NT2/D1 (cell line): ENCODE measurements around the gene PSPN.

Experiments used
- YY1 ChIP-seq: IDR thresholded peaks from 2 replicates; pipeline ENCODE4 v1.6.1; 2011; ENCODE audit not compliant: insufficient read length, insufficient read depth
- ZNF274 ChIP-seq: IDR thresholded peaks from 2 replicates; pipeline ENCODE4 v1.6.1; 2011; ENCODE audit warnings: mild to moderate bottlenecking, low read depth, low read length

DNA sequence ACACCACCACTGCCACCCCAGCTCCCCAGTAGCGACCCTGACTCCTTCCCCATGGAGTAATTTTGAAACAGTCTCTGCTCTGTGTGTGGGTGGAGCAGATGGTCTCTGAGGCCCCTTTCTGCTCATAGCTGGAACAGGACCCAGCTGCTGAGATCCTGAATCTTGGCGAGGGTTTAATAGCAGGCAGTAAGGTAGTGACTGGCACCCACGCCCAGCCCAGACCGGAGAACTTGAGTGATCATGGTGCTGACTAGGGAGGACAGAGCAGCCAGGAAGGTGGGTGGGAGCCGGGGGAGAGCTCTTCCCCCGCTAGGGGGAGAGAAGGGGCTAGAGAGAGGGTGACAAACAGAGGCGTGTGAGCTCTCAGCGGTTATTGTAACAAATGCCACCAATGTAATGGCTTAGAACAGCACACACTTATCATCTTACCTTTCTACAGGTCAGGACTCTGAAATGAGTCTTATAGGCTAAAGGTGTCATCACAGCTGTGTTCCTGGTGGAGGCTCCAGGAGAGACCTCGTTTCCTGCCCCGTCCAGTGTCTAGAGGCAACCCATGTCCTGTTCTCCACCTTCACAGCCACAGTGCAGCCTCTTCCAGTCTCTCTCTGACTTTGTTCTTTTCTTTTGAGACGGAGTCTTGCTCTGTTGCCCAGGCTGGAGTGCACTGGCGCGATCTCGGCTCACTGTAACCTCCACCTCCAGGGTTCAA is 35.1 kb downstream of the PSPN start:
- no peak for TF ChIP-seq YY1
- no peak for TF ChIP-seq ZNF274
